ENCODE measurements around the gene SFTPA2.
"Not testable (repeated sequence)": the region's sequence is repeated elsewhere in the genome, so short reads cannot be mapped to it uniquely, and the experiment has no call there.

Gene SFTPA2

DNA sequence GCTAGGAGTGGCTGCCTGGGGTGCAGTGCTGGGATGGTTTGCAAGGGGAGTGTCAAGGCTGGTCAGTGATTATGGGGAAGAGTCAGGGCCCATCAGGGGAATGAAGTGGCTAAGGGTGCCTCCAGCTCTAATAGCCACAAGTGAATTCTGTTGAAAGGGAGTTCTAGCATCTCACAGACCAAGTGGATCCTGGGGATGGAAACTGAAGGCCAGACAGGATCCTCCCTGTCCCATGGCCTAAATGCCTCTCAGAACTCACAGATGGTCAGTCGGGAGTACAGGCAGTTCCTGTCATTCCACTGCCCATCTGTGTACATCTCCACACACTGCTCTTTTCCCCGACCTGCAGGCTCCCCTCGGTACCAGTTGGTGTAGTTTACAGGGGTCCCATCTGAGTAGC is 3.2 kb downstream of the SFTPA2 start:
- not testable (repeated sequence) for DNase-seq

DNA sequence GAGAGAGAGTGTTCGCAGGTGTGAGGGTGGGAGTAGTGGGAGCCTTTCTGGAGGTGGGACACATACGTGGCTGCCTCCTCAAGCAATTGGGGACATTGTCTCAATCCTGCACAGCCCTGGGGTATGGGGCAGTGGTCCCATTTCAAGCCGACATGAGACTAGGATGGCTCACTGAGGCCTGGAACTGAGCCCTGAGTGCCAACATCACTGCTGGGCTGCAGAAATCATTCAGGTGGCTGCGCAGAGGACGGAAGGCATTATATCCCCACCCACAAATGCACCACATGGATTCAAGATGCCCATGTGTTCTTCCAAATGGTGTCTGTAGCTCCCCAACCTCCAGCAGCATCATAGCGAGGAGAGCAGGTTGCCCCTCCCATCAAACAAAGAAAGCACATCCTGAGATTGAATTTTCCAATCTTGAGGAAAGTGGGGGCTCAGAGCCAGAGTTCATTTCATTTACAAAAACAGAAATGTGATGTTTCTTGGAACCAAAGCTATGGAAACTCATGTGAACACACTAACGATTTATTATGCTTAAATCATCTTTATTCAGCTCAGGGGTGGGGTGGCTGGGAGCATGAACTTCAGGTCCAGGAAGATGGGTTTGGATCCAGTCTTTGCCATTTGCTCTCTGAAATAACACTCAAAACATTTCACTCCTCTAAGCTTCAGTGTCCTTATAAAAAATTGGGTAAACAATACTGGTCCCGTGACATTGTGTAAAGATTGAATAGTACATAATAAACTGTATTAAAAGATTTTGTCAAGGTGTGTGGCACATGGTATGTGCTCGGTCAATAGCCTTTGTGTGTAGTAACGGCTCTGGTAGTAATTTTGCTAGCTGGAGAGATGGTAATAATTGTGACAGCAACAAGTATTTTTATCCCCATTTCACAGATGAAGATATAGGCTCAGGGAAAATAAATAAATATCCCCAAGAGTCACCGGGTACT is 4.6 kb downstream of the SFTPA2 start:
- DNase-seq = no peak

GRCh38 chr10:79552143-79552542 is 8.1 kb downstream of the SFTPA2 start:
- DNase-seq = no peak

GRCh38 chr10:79547973-79548372 is 12.2 kb downstream of the SFTPA2 start:
- no peak for DNase-seq

DNA sequence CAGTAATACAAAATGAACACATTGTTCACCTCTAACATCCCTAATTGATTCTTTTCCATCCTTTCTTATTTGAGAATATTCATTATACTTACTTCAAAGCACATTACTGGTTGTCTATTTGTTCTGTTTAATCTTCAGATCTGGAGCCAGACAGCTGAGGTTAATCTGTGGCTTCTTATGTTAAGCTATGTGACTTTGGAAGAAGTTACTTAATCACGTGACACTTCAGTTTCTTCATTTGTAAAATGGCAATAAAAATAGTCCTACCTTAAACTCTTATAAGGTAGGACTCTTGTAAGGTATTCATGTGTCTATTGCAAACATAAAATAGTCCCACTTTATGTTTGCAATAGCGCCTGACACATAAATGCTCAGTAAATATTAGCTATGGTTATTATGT is 13.1 kb downstream of the SFTPA2 start:
- DNase-seq = not testable (repeated sequence)

- not testable (repeated sequence) for DNase-seq
Observed at GRCh38 chr10:79544926-79545659, 15.1 kb downstream of the SFTPA2 start.

DNA sequence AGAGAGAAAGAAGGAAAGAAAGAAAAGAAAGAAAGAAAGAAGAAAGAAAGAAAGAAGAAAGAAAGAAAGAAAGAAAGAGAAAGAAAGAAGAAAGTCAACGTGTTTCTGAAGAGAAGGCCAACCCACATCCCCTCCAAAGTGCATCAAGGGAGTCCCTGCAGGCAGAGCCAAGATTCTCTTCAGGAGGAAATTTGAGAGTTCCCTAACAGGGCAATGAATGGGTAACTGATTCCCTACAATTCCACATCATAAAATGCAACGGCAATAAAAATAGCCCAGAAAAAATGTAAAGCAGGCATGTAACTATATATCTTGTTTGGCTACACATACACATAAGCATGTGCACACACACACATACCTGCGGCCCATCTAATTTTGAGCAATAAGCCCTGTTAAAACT is 15.8 kb downstream of the SFTPA2 start:
- not testable (repeated sequence) for DNase-seq

DNA sequence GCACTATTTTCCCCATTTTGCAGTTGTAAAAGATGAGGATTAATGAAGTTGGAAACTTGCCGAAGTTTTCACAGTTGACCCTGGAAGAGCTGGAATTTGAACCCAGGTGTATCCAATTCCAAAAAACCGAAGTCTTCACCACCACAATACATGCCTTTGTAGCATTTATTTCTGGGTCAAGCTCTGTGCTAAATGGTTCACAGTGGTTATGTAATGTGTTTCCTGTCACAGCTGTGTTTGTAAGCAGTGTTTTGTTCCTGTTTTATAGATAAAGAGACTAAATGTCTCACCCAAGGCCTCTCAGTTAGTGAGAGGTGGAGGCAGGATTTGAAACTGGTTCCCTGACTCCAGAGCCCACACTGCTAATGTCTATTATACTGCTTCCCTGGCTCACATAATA is 17.6 kb downstream of the SFTPA2 start:
- DNase-seq = no peak

DNA sequence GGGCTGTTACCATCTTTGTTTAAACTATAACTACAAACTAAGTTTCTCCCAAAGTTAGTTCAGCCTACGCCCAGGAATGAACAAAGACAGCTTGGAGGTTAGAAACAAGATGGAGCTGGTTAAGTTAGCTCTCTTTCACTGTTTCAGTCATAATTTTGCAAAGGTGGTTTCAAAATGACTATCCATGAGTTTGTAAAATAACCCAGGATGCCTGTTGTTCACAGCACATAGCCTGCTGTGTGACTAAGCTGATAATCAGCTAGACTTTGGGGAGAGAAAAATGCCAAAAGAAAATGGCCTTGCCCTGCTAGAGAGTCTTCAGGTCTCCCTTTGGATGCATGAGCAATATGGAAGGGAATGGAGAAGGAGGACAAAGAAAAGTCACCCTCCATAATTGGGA is 19.3 kb downstream of the SFTPA2 start:
- DNase-seq = not testable (repeated sequence)

GRCh38 chr10:79538311-79538710 is 21.9 kb downstream of the SFTPA2 start:
- not testable (repeated sequence) for DNase-seq

DNA sequence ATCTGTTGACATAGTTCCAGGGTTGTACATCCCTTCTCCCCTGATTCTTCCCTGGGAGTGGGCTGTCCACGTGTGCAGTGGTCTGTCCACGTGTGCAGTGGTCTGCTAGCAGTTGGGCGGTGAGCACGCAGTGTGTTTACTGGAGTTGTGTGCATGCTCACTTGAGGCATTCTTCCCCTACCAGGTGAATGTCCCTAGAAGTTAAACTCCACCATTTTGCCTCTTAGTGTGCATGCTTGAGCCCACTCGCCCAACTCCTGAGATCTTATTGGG is 26.4 kb downstream of the SFTPA2 start:
- DNase-seq = not testable (repeated sequence)

GRCh38 chr10:79533142-79533902 is 26.9 kb downstream of the SFTPA2 start:
- DNase-seq = not testable (repeated sequence)

DNA sequence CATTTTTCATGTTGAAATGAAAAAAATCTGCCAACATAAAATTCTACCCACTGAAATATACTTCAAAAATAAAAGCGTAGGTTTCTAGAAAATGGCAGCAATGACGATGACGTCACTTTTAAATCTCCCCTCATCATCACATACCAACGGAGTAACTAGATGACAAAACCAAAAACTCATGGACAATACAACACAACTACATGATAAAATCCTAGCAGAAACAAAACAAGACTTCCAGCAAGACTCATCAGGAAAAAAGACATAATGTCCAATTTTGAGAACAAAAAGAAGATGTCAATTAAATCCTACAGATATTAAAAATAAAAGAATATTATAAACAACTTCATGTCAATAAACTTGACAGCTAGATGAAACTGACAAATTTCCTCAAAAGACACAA is 31.9 kb downstream of the SFTPA2 start:
- not testable (repeated sequence) for DNase-seq

GRCh38 chr10:79525049-79525710 is 35.0 kb downstream of the SFTPA2 start:
- DNase-seq = not testable (repeated sequence)

DNA sequence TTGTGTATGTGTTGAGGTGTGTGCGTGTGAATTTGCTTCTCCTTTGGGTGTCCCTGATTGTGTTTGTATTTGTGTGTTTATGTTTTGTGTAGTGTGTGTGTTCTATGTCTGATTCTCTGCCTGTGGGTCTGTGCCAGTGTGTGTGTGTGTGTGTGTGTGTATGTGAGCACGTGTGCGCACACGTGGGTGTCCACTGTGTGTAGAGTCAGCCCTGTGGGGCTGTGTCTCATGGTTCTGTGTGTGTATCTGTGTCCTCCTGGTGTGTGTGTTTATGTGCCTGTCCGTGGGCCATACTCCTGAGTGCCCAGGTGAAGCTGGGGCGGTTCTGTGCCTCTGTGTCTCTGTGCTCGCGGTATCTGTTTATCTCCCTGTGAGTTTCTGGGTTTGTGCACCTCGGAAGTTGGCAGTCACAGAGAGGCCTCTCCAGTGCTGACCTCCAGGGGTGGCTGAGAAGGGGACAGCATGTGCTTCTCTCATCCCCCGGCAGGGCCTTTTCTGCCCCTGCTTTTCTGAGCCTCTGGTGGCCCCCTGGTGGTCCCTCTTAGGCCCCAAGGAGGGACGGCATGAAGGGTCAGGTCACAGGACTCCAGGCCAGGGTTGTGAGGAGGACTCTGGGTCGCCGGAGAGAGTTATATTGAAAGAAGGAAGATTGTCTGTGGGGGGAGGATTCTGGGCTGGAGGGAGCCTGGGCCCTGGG is 36.9 kb downstream of the SFTPA2 start:
- not testable (repeated sequence) for DNase-seq

- not testable (repeated sequence) for DNase-seq
Observed at GRCh38 chr10:79522464-79522863, 37.7 kb downstream of the SFTPA2 start.

GRCh38 chr10:79521751-79522150 is 38.5 kb downstream of the SFTPA2 start:
- DNase-seq = not testable (repeated sequence)

DNA sequence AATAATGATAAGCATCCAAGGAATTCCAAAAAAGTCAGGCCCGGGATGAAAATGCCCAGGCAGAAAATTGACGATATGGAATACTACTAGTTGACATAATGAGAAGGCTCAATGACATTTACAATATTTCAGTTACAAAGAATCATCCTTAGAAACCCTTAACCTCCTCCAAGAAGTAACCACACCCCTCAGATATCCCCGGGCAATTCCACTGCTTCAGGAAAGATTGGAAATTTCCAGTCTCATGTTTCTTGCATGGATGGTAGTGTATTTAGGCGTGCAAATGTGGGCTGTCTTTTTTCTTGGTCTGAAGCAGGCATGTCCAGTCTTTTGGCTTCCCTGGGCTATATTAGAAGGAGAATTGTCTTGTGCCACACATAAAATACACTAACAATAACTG is 42.6 kb downstream of the SFTPA2 start:
- DNase-seq = not testable (repeated sequence)

GRCh38 chr10:79516532-79517205 is 43.5 kb downstream of the SFTPA2 start:
- not testable (repeated sequence) for DNase-seq

GRCh38 chr10:79511891-79512583 is 48.2 kb downstream of the SFTPA2 start, which contains the start of gene EIF5AL1:
Gene EIF5AL1 (plus strand): TSS chr10:79512533. CDS start chr10:79512650, 117 bp downstream.
- DNase-seq = not testable (repeated sequence)
